GM12872 (cell line): ENCODE measurements around the gene EGFL7.

Experiments
- CTCF ChIP-seq: IDR thresholded peaks from 3 replicates; pipeline ENCODE4 v1.5.1; 2011; ENCODE audit warnings: low read depth, mild to moderate bottlenecking, low read length, moderate library complexity; ENCODE audit not compliant: insufficient read depth

The EGFL7 gene

GRCh38 chr9:136650648-136651047 is 12.1 kb upstream of the EGFL7 start:
- TF ChIP-seq CTCF: no peak

GRCh38 chr9:136651860-136652259 is 10.9 kb upstream of the EGFL7 start:
- TF ChIP-seq CTCF: no peak

GRCh38 chr9:136653323-136654079 is 9.2 kb upstream of the EGFL7 start:
- no peak for TF ChIP-seq CTCF

GRCh38 chr9:136654820-136655535 is 7.7 kb upstream of the EGFL7 start:
- no peak for TF ChIP-seq CTCF

GRCh38 chr9:136655536-136656182 is 7.1 kb upstream of the EGFL7 start:
- TF ChIP-seq CTCF: no peak

- no peak for TF ChIP-seq CTCF
Observed at GRCh38 chr9:136656183-136656738, 6.5 kb upstream of the EGFL7 start.

GRCh38 chr9:136656795-136657611 is 5.7 kb upstream of the EGFL7 start:
- TF ChIP-seq CTCF: no peak
